ENCODE measurements around the gene EIF2A. TPM values are rescaled to one million over a fixed set of nuclear protein-coding genes. Genes with fewer than 3 reads are reported as not detected.

The EIF2A gene
- total RNA-seq, 1 experiment from 2014 or later: 117 TPM

GRCh38 chr3:150610785-150611184, 64.2 kb downstream of the EIF2A start:
- Mint-ChIP-seq H3K4me3 (ENCODE audit: unreplicated experiment) (no peak overlapping the region), H3K27me3 (ENCODE audit: insufficient read depth, unreplicated experiment) (no peaks in the 10 kb centered on the region), H3K9me3 (ENCODE audit: unreplicated experiment) (no peaks in the 10 kb centered on the region), H3K4me1 (ENCODE audit: insufficient read depth, unreplicated experiment) (peaks cover 21% of the 10 kb centered on the region), H3K36me3 (ENCODE audit: insufficient read depth, unreplicated experiment) (peaks cover 50% of the 10 kb centered on the region), H3K27ac (ENCODE audit: low read depth, unreplicated experiment) (no peak overlapping the region)
- ChIA-PET CTCF (no interaction called here), POLR2A (interaction anchor here (0.9 to 2.6 kb wide), 2 partner anchors 8 to 60 kb away, joined by 3 to 15 read pairs; partner anchors contain the start of gene SELENOT)
- no TSS peak for BruUV-seq (replicated peaks)
- TF ChIP-seq, protein P1, sequence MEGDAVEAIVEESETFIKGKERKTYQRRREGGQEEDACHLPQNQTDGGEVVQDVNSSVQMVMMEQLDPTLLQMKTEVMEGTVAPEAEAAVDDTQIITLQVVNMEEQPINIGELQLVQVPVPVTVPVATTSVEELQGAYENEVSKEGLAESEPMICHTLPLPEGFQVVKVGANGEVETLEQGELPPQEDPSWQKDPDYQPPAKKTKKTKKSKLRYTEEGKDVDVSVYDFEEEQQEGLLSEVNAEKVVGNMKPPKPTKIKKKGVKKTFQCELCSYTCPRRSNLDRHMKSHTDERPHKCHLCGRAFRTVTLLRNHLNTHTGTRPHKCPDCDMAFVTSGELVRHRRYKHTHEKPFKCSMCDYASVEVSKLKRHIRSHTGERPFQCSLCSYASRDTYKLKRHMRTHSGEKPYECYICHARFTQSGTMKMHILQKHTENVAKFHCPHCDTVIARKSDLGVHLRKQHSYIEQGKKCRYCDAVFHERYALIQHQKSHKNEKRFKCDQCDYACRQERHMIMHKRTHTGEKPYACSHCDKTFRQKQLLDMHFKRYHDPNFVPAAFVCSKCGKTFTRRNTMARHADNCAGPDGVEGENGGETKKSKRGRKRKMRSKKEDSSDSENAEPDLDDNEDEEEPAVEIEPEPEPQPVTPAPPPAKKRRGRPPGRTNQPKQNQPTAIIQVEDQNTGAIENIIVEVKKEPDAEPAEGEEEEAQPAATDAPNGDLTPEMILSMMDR (IDR thresholded peaks at IDR 0.05; ENCODE audit: unreplicated experiment): no peak
- intact Hi-C loops (cut with micrococcal nuclease): no loop called here
- peak; percentile 30 for DNase-seq (ENCODE audit: unreplicated experiment)

- TF ChIP-seq, protein P1 (IDR thresholded peaks at IDR 0.05; ENCODE audit: unreplicated experiment): no peak
- H3K4me1 Mint-ChIP-seq (ENCODE audit: insufficient read depth, unreplicated experiment): peaks cover 16% of the 10 kb centered on the region
- no TSS peak for BruUV-seq (replicated peaks)
- intact Hi-C loops (cut with micrococcal nuclease): no loop called here
- DNase-seq (ENCODE audit: unreplicated experiment): no peak
- H3K36me3 Mint-ChIP-seq (ENCODE audit: insufficient read depth, unreplicated experiment): peaks cover 42% of the 10 kb centered on the region
- no peak overlapping the region for H3K4me3 Mint-ChIP-seq (ENCODE audit: unreplicated experiment)
- no peaks in the 10 kb centered on the region for H3K27me3 Mint-ChIP-seq (ENCODE audit: insufficient read depth, unreplicated experiment)
- no peak overlapping the region for H3K27ac Mint-ChIP-seq (ENCODE audit: low read depth, unreplicated experiment)
- H3K9me3 Mint-ChIP-seq (ENCODE audit: unreplicated experiment): no peaks in the 10 kb centered on the region
- ChIA-PET POLR2A (interaction anchor here (0.9 to 2.6 kb wide), 2 partner anchors 8 to 61 kb away, joined by 3 to 15 read pairs; partner anchors contain the start of gene SELENOT), CTCF (interaction anchor here (0.6 to 1.1 kb wide), 2 partner anchors 23 to 176 kb away, joined by 3 read pairs; no protein-coding TSS in a partner anchor)
Measured at GRCh38 chr3:150611666-150612065, 65.1 kb downstream of the EIF2A start.

GRCh38 chr3:150612494-150612893, 65.9 kb downstream of the EIF2A start:
- BruUV-seq (replicated peaks): no TSS peak
- ChIA-PET POLR2A (interaction anchor here (0.7 to 2.6 kb wide), 2 partner anchors 9 to 19 kb away, joined by 4 to 15 read pairs; partner anchors contain the start of gene SELENOT), CTCF (interaction anchor here (0.6 to 1.1 kb wide), 2 partner anchors 68 to 175 kb away, joined by 3 read pairs; no protein-coding TSS in a partner anchor)
- DNase-seq (ENCODE audit: unreplicated experiment): no peak
- TF ChIP-seq, protein P1 (IDR thresholded peaks at IDR 0.05; ENCODE audit: unreplicated experiment): no peak
- Mint-ChIP-seq H3K9me3 (ENCODE audit: unreplicated experiment) (no peaks in the 10 kb centered on the region), H3K4me1 (ENCODE audit: insufficient read depth, unreplicated experiment) (peaks cover 16% of the 10 kb centered on the region), H3K4me3 (ENCODE audit: unreplicated experiment) (no peak overlapping the region), H3K27ac (ENCODE audit: low read depth, unreplicated experiment) (no peak overlapping the region), H3K36me3 (ENCODE audit: insufficient read depth, unreplicated experiment) (peaks cover 33% of the 10 kb centered on the region), H3K27me3 (ENCODE audit: insufficient read depth, unreplicated experiment) (no peaks in the 10 kb centered on the region)
- intact Hi-C loops (cut with micrococcal nuclease): no loop called here

GRCh38 chr3:150613034-150613433, 66.4 kb downstream of the EIF2A start:
- H3K9me3 Mint-ChIP-seq (ENCODE audit: unreplicated experiment): no peaks in the 10 kb centered on the region
- no peak for DNase-seq (ENCODE audit: unreplicated experiment)
- H3K27me3 Mint-ChIP-seq (ENCODE audit: insufficient read depth, unreplicated experiment): no peaks in the 10 kb centered on the region
- H3K4me3 Mint-ChIP-seq (ENCODE audit: unreplicated experiment): no peak overlapping the region
- peaks cover 28% of the 10 kb centered on the region for H3K36me3 Mint-ChIP-seq (ENCODE audit: insufficient read depth, unreplicated experiment)
- CTCF ChIA-PET: interaction anchor here (1.1 kb wide), 1 partner anchor 175 kb away, joined by 3 read pairs; no protein-coding TSS in a partner anchor
- intact Hi-C loops (cut with micrococcal nuclease): no loop called here
- no TSS peak for BruUV-seq (replicated peaks)
- H3K27ac Mint-ChIP-seq (ENCODE audit: low read depth, unreplicated experiment): no peak overlapping the region
- peaks cover 11% of the 10 kb centered on the region for H3K4me1 Mint-ChIP-seq (ENCODE audit: insufficient read depth, unreplicated experiment)
- TF ChIP-seq, protein P1 (IDR thresholded peaks at IDR 0.05; ENCODE audit: unreplicated experiment): no peak
- POLR2A ChIA-PET: interaction anchor here (0.7 to 2.6 kb wide), 2 partner anchors 10 to 19 kb away, joined by 4 to 15 read pairs; partner anchors contain the start of gene SELENOT
